ENCODE measurements around the gene GNAS-AS1. TPM values are rescaled to one million over a fixed set of nuclear protein-coding genes. Genes with fewer than 3 reads are reported as not detected.
"Not testable (repeated sequence)": the region's sequence is repeated elsewhere in the genome, so short reads cannot be mapped to it uniquely, and the experiment has no call there.

GNAS-AS1 gene
- total RNA-seq, 1 experiment from 2014 or later: 4.0 TPM

- H3K79me2 ChIP-seq (ENCODE audit: low read length): peaks cover 53% of the 10 kb centered on the region
- H3K9me2 ChIP-seq (replicated peaks; ENCODE audit: insufficient read depth, low read length): no peaks in the 10 kb centered on the region
- H3K4me3 ChIP-seq (ENCODE audit: low read length): no peak overlapping the region
- no peak overlapping the region for H2AFZ ChIP-seq (ENCODE audit: low read length)
- no peak overlapping the region for H3K4me2 ChIP-seq (ENCODE audit: low read depth, low read length, poor library complexity, severe bottlenecking)
- H3K36me3 ChIP-seq (ENCODE audit: insufficient read depth, low read length): peaks cover 15% of the 10 kb centered on the region; the same call in 1 of the 2 replicates
- no peaks in the 10 kb centered on the region for H3K4me1 ChIP-seq (ENCODE audit: low read length)
- DNase-seq: no peak
- no peaks in the 10 kb centered on the region for H3K9me3 ChIP-seq (ENCODE audit: low read length)
- H3K9ac ChIP-seq (ENCODE audit: low read length): no peak overlapping the region
- no peak overlapping the region for H3K27ac ChIP-seq (ENCODE audit: low read length)
- no peaks in the 10 kb centered on the region for H3K27me3 ChIP-seq (ENCODE audit: low read length)
- H4K20me1 ChIP-seq (ENCODE audit: insufficient read depth, low read depth, low read length): 0 out of 2 replicates have a peak, but pooled peaks cover 7% of the 10 kb centered on the region
These were observed 21.2 kb downstream of the GNAS-AS1 start for GRCh38 chr20:58829531-58829941.

DNA sequence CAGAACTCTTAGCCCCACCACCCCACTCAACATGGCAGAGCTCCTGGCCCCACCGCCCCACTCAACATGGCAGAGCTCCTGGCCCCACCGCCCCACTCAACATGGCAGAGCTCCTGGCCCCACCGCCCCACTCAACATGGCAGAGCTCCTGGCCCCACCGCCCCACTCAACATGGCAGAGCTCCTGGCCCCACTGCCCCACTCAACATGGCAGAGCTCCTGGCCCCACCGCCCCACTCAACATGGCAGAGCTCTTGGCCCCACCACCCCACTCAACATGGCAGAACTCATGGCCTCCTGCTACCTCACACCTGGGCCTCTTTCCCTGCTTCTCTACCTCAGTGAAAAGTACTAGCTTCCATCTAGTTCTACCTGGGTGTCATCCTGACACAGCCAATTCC lies 21.9 kb downstream of the GNAS-AS1 start:
- not testable (repeated sequence) for H3K9me2 ChIP-seq (replicated peaks; ENCODE audit: insufficient read depth, low read length); H3K4me3 ChIP-seq (ENCODE audit: low read length); H3K9ac ChIP-seq (ENCODE audit: low read length); H3K4me1 ChIP-seq (ENCODE audit: low read length); H3K27ac ChIP-seq (ENCODE audit: low read length); H3K27me3 ChIP-seq (ENCODE audit: low read length); H3K4me2 ChIP-seq (ENCODE audit: low read depth, low read length, poor library complexity, severe bottlenecking); H2AFZ ChIP-seq (ENCODE audit: low read length); H4K20me1 ChIP-seq (ENCODE audit: insufficient read depth, low read depth, low read length); DNase-seq; H3K9me3 ChIP-seq (ENCODE audit: low read length)
- Histone ChIP-seq H3K36me3 (ENCODE audit: insufficient read depth, low read length) (peaks cover 11% of the 10 kb centered on the region; the same call in 1 of the 2 replicates), H3K79me2 (ENCODE audit: low read length) (peaks cover 48% of the 10 kb centered on the region)

GRCh38 chr20:58828136-58828535 lies 22.6 kb downstream of the GNAS-AS1 start:
- Histone ChIP-seq H3K9me3 (ENCODE audit: low read length) (no peaks in the 10 kb centered on the region), H3K4me2 (ENCODE audit: low read depth, low read length, poor library complexity, severe bottlenecking) (no peak overlapping the region), H3K4me1 (ENCODE audit: low read length) (no peaks in the 10 kb centered on the region), H4K20me1 (ENCODE audit: insufficient read depth, low read depth, low read length) (0 out of 2 replicates have a peak, but pooled peaks cover 7% of the 10 kb centered on the region), H3K36me3 (ENCODE audit: insufficient read depth, low read length) (peaks cover 11% of the 10 kb centered on the region; the same call in 1 of the 2 replicates), H3K79me2 (ENCODE audit: low read length) (peaks cover 41% of the 10 kb centered on the region), H3K9me2 (replicated peaks; ENCODE audit: insufficient read depth, low read length) (no peaks in the 10 kb centered on the region), H3K4me3 (ENCODE audit: low read length) (no peak overlapping the region), H3K27ac (ENCODE audit: low read length) (no peak overlapping the region), H2AFZ (ENCODE audit: low read length) (no peak overlapping the region), H3K9ac (ENCODE audit: low read length) (no peak overlapping the region), H3K27me3 (ENCODE audit: low read length) (no peaks in the 10 kb centered on the region)
- no peak for DNase-seq

GRCh38 chr20:58826271-58826670 lies 24.4 kb downstream of the GNAS-AS1 start:
- Histone ChIP-seq H3K9me2 (replicated peaks; ENCODE audit: insufficient read depth, low read length) (no peaks in the 10 kb centered on the region), H3K4me3 (ENCODE audit: low read length) (no peak overlapping the region), H2AFZ (ENCODE audit: low read length) (no peak overlapping the region), H3K27ac (ENCODE audit: low read length) (no peak overlapping the region), H3K9ac (ENCODE audit: low read length) (no peak overlapping the region), H3K9me3 (ENCODE audit: low read length) (no peaks in the 10 kb centered on the region), H4K20me1 (ENCODE audit: insufficient read depth, low read depth, low read length) (0 out of 2 replicates have a peak, but pooled peaks cover 7% of the 10 kb centered on the region), H3K36me3 (ENCODE audit: insufficient read depth, low read length) (no peaks in the 10 kb centered on the region), H3K4me2 (ENCODE audit: low read depth, low read length, poor library complexity, severe bottlenecking) (no peak overlapping the region), H3K79me2 (ENCODE audit: low read length) (peaks cover 23% of the 10 kb centered on the region), H3K4me1 (ENCODE audit: low read length) (no peaks in the 10 kb centered on the region), H3K27me3 (ENCODE audit: low read length) (no peaks in the 10 kb centered on the region)
- DNase-seq: no peak

DNA sequence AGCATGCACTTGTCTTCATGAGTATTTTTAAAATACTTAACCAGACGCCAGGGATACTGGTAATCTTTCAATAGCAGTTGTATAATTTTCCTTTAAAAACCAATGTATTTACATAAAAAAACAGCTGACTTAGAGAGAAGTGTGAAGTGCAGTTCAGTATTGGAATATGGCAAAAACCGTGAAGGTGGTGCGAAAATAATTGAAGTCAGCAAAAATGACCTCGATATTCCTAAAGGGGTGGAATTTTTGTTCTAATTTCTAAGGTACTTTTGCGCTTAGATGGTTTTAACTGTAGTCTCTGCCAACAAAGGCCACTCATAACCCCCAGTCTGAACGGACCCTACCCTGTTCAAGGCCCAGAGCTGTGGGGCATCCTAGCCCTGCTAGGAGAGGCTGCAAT lies 25.3 kb downstream of the GNAS-AS1 start:
- Histone ChIP-seq H3K27me3 (ENCODE audit: low read length) (no peaks in the 10 kb centered on the region), H3K9me3 (ENCODE audit: low read length) (no peaks in the 10 kb centered on the region), H3K4me3 (ENCODE audit: low read length) (no peak overlapping the region), H3K9ac (ENCODE audit: low read length) (no peak overlapping the region), H3K9me2 (replicated peaks; ENCODE audit: insufficient read depth, low read length) (no peaks in the 10 kb centered on the region), H3K36me3 (ENCODE audit: insufficient read depth, low read length) (no peaks in the 10 kb centered on the region), H2AFZ (ENCODE audit: low read length) (no peak overlapping the region), H3K27ac (ENCODE audit: low read length) (no peak overlapping the region), H4K20me1 (ENCODE audit: insufficient read depth, low read depth, low read length) (0 out of 2 replicates have a peak, but pooled peaks cover 7% of the 10 kb centered on the region), H3K4me2 (ENCODE audit: low read depth, low read length, poor library complexity, severe bottlenecking) (no peak overlapping the region), H3K4me1 (ENCODE audit: low read length) (no peaks in the 10 kb centered on the region), H3K79me2 (ENCODE audit: low read length) (peaks cover 15% of the 10 kb centered on the region)
- DNase-seq: no peak

DNA sequence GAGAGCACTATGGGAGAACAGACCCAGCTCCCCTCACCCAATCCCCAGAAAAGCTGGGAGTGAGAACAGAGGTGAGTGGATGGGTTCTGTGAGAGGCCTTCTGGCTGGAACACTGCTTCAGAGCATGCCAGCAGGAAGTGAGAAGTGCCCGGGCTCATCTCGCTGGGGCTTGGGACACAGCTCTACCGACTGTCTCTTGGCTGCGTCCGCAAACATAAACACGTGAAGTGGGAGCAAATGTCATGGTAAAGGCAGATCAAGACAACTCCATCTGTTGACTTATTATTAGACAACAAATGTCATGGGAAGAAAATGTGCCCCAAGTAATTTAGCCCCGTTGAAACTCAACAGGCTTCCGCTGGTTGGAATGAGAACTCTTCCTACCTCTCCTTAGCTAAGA lies 25.9 kb downstream of the GNAS-AS1 start:
- Histone ChIP-seq H3K36me3 (ENCODE audit: insufficient read depth, low read length) (no peaks in the 10 kb centered on the region), H3K9me3 (ENCODE audit: low read length) (no peaks in the 10 kb centered on the region), H3K9ac (ENCODE audit: low read length) (no peak overlapping the region), H3K4me2 (ENCODE audit: low read depth, low read length, poor library complexity, severe bottlenecking) (no peak overlapping the region), H2AFZ (ENCODE audit: low read length) (no peak overlapping the region), H3K4me3 (ENCODE audit: low read length) (no peak overlapping the region), H3K27me3 (ENCODE audit: low read length) (no peaks in the 10 kb centered on the region), H3K27ac (ENCODE audit: low read length) (no peak overlapping the region), H3K4me1 (ENCODE audit: low read length) (no peaks in the 10 kb centered on the region), H4K20me1 (ENCODE audit: insufficient read depth, low read depth, low read length) (0 out of 2 replicates have a peak, but pooled peaks cover 7% of the 10 kb centered on the region), H3K9me2 (replicated peaks; ENCODE audit: insufficient read depth, low read length) (no peaks in the 10 kb centered on the region), H3K79me2 (ENCODE audit: low read length) (peaks cover 12% of the 10 kb centered on the region)
- no peak for DNase-seq

DNA sequence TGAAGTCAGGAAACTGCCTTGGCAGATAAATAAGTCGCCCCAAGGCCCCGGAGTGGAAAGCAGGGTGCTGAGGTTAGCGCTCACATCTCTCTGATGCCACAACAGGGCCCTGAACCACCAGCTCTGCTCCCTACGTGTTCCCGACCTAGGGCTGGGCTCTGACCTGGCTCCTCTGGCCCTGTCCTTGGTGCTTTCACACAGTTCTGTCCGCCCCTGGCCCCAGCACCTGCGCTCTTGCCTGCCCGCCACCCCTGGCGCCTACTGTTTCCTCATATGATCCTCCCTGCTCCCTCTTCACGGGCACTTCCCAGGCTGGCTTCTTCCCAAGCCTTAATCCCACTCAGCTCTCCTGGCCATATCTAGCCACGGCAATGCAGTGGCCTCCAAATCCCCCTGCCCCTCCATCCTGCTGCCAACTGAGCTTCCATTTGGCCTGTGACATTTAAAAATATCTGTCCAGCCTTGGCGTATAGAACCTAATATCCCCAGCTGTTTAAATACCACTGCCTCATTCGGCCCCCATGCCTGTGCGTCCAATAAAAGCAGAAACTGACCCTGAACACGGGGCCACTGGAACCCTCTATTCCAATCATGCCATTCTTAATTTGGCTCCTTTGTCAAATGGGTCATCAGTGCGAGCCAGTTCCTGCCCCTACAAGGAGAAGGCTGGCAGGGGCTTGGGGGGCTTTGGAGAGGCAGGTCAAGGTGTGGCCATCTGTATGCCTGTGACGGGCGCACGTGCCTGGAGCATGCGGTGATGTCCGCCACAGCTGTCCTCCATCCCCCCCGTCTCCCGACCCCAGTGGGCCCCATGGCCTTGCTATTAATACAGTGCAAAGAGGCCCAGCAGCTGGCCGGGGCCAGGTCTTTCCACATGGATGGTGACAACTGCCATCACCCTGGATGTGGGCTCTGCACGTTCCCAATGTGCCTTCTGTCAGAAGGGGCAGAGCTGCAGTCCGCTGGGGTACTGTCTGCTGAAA lies 27.7 kb downstream of the GNAS-AS1 start:
- no peak for DNase-seq

DNA sequence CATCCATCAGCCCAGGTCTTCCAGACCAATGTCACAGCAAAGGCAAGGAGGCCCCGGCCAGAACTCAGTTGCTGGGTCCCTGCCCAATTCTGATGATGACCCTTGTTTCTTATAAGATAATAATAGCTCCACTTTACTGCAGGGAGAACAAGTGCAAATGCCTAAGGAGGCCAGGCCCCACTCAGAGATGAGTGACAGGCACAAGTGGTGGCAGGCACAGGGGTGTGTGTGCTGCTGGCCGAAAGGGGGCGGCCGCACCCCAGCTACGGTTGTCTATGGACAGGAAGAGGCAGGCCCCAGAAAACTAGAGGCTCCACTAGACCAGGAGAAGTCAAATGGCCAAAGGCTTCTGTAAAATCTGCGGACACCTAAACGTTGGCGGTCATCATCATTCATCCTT lies 28.6 kb downstream of the GNAS-AS1 start:
- Histone ChIP-seq H2AFZ (ENCODE audit: low read length) (no peak overlapping the region), H3K4me3 (ENCODE audit: low read length) (no peak overlapping the region), H3K36me3 (ENCODE audit: insufficient read depth, low read length) (no peaks in the 10 kb centered on the region), H4K20me1 (ENCODE audit: insufficient read depth, low read depth, low read length) (0 out of 2 replicates have a peak, but pooled peaks cover 5% of the 10 kb centered on the region), H3K4me2 (ENCODE audit: low read depth, low read length, poor library complexity, severe bottlenecking) (no peak overlapping the region), H3K27ac (ENCODE audit: low read length) (no peak overlapping the region), H3K9me3 (ENCODE audit: low read length) (no peaks in the 10 kb centered on the region), H3K9ac (ENCODE audit: low read length) (no peak overlapping the region), H3K79me2 (ENCODE audit: low read length) (no peaks in the 10 kb centered on the region), H3K4me1 (ENCODE audit: low read length) (no peaks in the 10 kb centered on the region), H3K9me2 (replicated peaks; ENCODE audit: insufficient read depth, low read length) (no peaks in the 10 kb centered on the region), H3K27me3 (ENCODE audit: low read length) (no peaks in the 10 kb centered on the region)
- DNase-seq: peak; percentile 70

More for the DNA sequence above, 27.7 kb downstream of the GNAS-AS1 start:
- Histone ChIP-seq H3K27me3 (ENCODE audit: low read length) (no peaks in the 10 kb centered on the region), H3K9ac (ENCODE audit: low read length) (no peak overlapping the region), H3K9me3 (ENCODE audit: low read length) (no peaks in the 10 kb centered on the region), H3K4me1 (ENCODE audit: low read length) (no peaks in the 10 kb centered on the region), H2AFZ (ENCODE audit: low read length) (no peak overlapping the region), H3K36me3 (ENCODE audit: insufficient read depth, low read length) (no peaks in the 10 kb centered on the region), H3K79me2 (ENCODE audit: low read length) (peaks cover 3% of the 10 kb centered on the region), H3K4me3 (ENCODE audit: low read length) (no peak overlapping the region), H4K20me1 (ENCODE audit: insufficient read depth, low read depth, low read length) (0 out of 2 replicates have a peak, but pooled peaks cover 5% of the 10 kb centered on the region), H3K4me2 (ENCODE audit: low read depth, low read length, poor library complexity, severe bottlenecking) (no peak overlapping the region), H3K9me2 (replicated peaks; ENCODE audit: insufficient read depth, low read length) (no peaks in the 10 kb centered on the region), H3K27ac (ENCODE audit: low read length) (no peak overlapping the region)

All from Karpas-422 (cell line).